IMR-90 (cell line): Measurements from ENCODE around the gene MPV17L. TPM values are rescaled to one million over a fixed set of nuclear protein-coding genes. Genes with fewer than 3 reads are reported as not detected.
"Not testable (repeated sequence)": the region's sequence is repeated elsewhere in the genome, so short reads cannot be mapped to it uniquely, and the experiment has no call there.

Experiments used
- ATAC-seq: fragments of 200-7000 bp; cut with Tn5 transposase; 2 replicates; pipeline ENCODE4 v1.9.1; 2020; ENCODE audit warnings: low read depth, mild to moderate bottlenecking, moderate library complexity
- BruUV-seq: library from RNA; stranded (reverse); fragments of 400-500 nt; replicated peaks from 2 replicates; lab custom pipeline; 2021; lab: Mats Ljungman, UMichigan
- CTCF ChIA-PET: fragments of 300-600 bp; formaldehyde crosslinking; extraction: SDS; loops from one replicate; lab custom pipeline; 2021; ENCODE audit warnings: antibody characterized with exemption; lab: Yijun Ruan, JAX
- POLR2A ChIA-PET: fragments of 300-600 bp; sonication (Branson Sonifier 250); formaldehyde crosslinking; loops from one replicate; lab custom pipeline; 2022; ENCODE audit warnings: antibody characterized with exemption; ENCODE audit not compliant: unreplicated experiment; lab: Charles Lee
- DNase-seq: peaks from one replicate; pipeline ENCODE4 v3.0.0; 2013
- H2AFZ ChIP-seq: replicated peaks from 2 replicates; pipeline ENCODE3; 2013; ENCODE audit warnings: low read length, mild to moderate bottlenecking; ENCODE audit not compliant: poor library complexity
- H2AK5ac ChIP-seq: 2 replicates; pipeline ENCODE4 v1.6.1; 2013; ENCODE audit warnings: low read depth, low read length, inconsistent platforms
- H2AK9ac ChIP-seq: replicated peaks from 2 replicates; pipeline ENCODE3; 2013; ENCODE audit warnings: mild to moderate bottlenecking, low read depth, low read length, moderate library complexity; ENCODE audit not compliant: poor library complexity
- H2BK120ac ChIP-seq: 2 replicates; pipeline ENCODE4 v1.6.1; 2013; ENCODE audit warnings: low read depth, low read length, inconsistent platforms
- H2BK15ac ChIP-seq: 3 replicates; pipeline ENCODE4 v1.6.1; 2013; ENCODE audit warnings: low read depth, low read length, inconsistent platforms
- H2BK20ac ChIP-seq: 2 replicates; pipeline ENCODE4 v1.6.1; 2013; ENCODE audit warnings: low read depth, mild to moderate bottlenecking, inconsistent platforms, low read length, moderate library complexity
- H2BK5ac ChIP-seq: 2 replicates; pipeline ENCODE4 v1.6.1; 2013; ENCODE audit warnings: mild to moderate bottlenecking, low read depth, low read length, inconsistent platforms; ENCODE audit not compliant: poor library complexity, severe bottlenecking
- H3K14ac ChIP-seq: replicated peaks from 2 replicates; pipeline ENCODE4 v1.6.1; 2013; ENCODE audit warnings: low read depth, low read length, inconsistent platforms
- H3K18ac ChIP-seq: 2 replicates; pipeline ENCODE4 v1.6.1; 2013; ENCODE audit warnings: low read depth, low read length, control low read depth
- H3K23ac ChIP-seq: 2 replicates; pipeline ENCODE4 v1.6.1; 2013; ENCODE audit warnings: low read depth, low read length, inconsistent platforms
- H3K27ac ChIP-seq: 2 replicates; pipeline ENCODE4 v1.5.1; 2013; ENCODE audit warnings: mild to moderate bottlenecking, control low read depth, low read length; ENCODE audit not compliant: insufficient read depth
- H3K27me3 ChIP-seq: 2 replicates; pipeline ENCODE4 v1.6.1; 2013; ENCODE audit warnings: low read length; ENCODE audit not compliant: control insufficient read depth, insufficient read depth
- H3K36me3 ChIP-seq: 2 replicates; pipeline ENCODE4 v1.6.1; 2013; ENCODE audit warnings: low read length, mixed read lengths; ENCODE audit not compliant: control insufficient read depth, insufficient read depth
- H3K4ac ChIP-seq: 2 replicates; pipeline ENCODE4 v1.6.1; 2013; ENCODE audit warnings: low read depth, low read length, inconsistent platforms
- H3K4me1 ChIP-seq: 2 replicates; pipeline ENCODE4 v1.6.1; 2013; ENCODE audit warnings: low read length, mixed read lengths; ENCODE audit not compliant: control insufficient read depth, insufficient read depth
- H3K4me2 ChIP-seq: 2 replicates; pipeline ENCODE4 v1.6.1; 2013; ENCODE audit warnings: low read depth, mild to moderate bottlenecking, control low read depth, low read length, moderate library complexity
- H3K4me3 ChIP-seq: 2 replicates; pipeline ENCODE4 v1.5.1; 2013; ENCODE audit warnings: low read depth, mild to moderate bottlenecking, control low read depth, low read length, moderate library complexity; ENCODE audit not compliant: insufficient read depth
- H3K56ac ChIP-seq: 2 replicates; pipeline ENCODE4 v1.6.1; 2013; ENCODE audit warnings: low read length, inconsistent platforms; ENCODE audit not compliant: insufficient read depth; ENCODE audit errors: extremely low read depth
- H3K79me1 ChIP-seq, 2 experiments: 2 replicates each; pipeline ENCODE4 v1.6.1; 2013; ENCODE audit warnings: low read length in 2 of 2, inconsistent platforms in 1 of 2, low read depth in 1 of 2
- H3K9ac ChIP-seq: 2 replicates; pipeline ENCODE4 v1.6.1; 2013; ENCODE audit warnings: low read depth, low read length, control low read depth
- H3K9me1 ChIP-seq: 2 replicates; pipeline ENCODE4 v1.6.1; 2013; ENCODE audit warnings: low read length, inconsistent platforms; ENCODE audit not compliant: insufficient read depth
- H3K9me3 ChIP-seq: 2 replicates; pipeline ENCODE4 v1.6.1; 2013; ENCODE audit warnings: low read length; ENCODE audit not compliant: control insufficient read depth, insufficient read depth
- H4K20me1 ChIP-seq: 2 replicates; pipeline ENCODE4 v1.6.1; 2013; ENCODE audit warnings: low read length, inconsistent platforms; ENCODE audit not compliant: insufficient read depth
- H4K5ac ChIP-seq: 2 replicates; pipeline ENCODE4 v1.6.1; 2013; ENCODE audit warnings: mild to moderate bottlenecking, low read depth, low read length, control low read depth
- H4K8ac ChIP-seq, 2 experiments: 2 replicates each; pipeline ENCODE4 v1.6.1; 2013; ENCODE audit warnings: low read depth in 2 of 2, low read length in 2 of 2, control low read depth in 1 of 2, inconsistent platforms in 1 of 2
- H4K91ac ChIP-seq: 2 replicates; pipeline ENCODE4 v1.6.1; 2013; ENCODE audit warnings: low read depth, low read length, inconsistent platforms; ENCODE audit not compliant: insufficient read depth
- FOS ChIP-seq: fragments of 150-350 bp; IDR thresholded peaks from 2 replicates; pipeline ENCODE4 v1.6.1; 2016; ENCODE audit warnings: low read depth, low read length
- MAFK ChIP-seq: IDR thresholded peaks from 2 replicates; pipeline ENCODE4 v1.6.1; 2012; ENCODE audit warnings: low read depth, low read length, improper control_type of control experiment
- WGBS, 2 experiments: methylation state at CpG; one replicate each; pipeline versions ENCODE4 v1.1.5 to v1.1.7; 2013; ENCODE audit warnings: missing lambda C conversion rate in 2 of 2; ENCODE audit not compliant: insufficient read length in 1 of 2; ENCODE audit errors: extremely low coverage in 2 of 2; 5-methylcytosine and 5-hydroxymethylcytosine counted together
- dilution Hi-C: fragments of 300-500 bp; cut with HindIII; formaldehyde crosslinking; loops from one replicate; pipeline ENCODE4 v1.14.3; 2018; ENCODE audit warnings: low sequenced_read_pairs; ENCODE audit not compliant: unreplicated experiment
- in situ Hi-C: fragments of 300-500 bp; cut with MboI; formaldehyde crosslinking; loops from 3 replicates; pipeline ENCODE4 v1.14.3; 2019; ENCODE audit warnings: low sequenced_read_pairs, inconsistent platforms, mixed read lengths
- intact Hi-C: fragments of 100-400 bp; cut with micrococcal nuclease; formaldehyde crosslinking; loops from 2 replicates; pipeline ENCODE4 v1.10.0; 2022
- polyA plus RNA-seq, 3 experiments: library from polyadenylated mRNA; depleted of rRNA; stranded (reverse); fragments of >200 nt; gene quantifications; 2 replicates each; pipeline ENCODE4 v1.2.3, GENCODE V29; 2012; ENCODE audit warnings: low replicate concordance in 1 of 3
- total RNA-seq: library from RNA; depleted of rRNA; stranded (reverse); fragments of >200 nt; gene quantifications from 2 replicates; pipeline ENCODE4 v1.2.3, GENCODE V29; 2012

MPV17L gene
- total and polyA plus RNA-seq, 2 of the 4 experiments (the other 2 are of a cell fraction) = 0.03 TPM; not detected in 1

DNA sequence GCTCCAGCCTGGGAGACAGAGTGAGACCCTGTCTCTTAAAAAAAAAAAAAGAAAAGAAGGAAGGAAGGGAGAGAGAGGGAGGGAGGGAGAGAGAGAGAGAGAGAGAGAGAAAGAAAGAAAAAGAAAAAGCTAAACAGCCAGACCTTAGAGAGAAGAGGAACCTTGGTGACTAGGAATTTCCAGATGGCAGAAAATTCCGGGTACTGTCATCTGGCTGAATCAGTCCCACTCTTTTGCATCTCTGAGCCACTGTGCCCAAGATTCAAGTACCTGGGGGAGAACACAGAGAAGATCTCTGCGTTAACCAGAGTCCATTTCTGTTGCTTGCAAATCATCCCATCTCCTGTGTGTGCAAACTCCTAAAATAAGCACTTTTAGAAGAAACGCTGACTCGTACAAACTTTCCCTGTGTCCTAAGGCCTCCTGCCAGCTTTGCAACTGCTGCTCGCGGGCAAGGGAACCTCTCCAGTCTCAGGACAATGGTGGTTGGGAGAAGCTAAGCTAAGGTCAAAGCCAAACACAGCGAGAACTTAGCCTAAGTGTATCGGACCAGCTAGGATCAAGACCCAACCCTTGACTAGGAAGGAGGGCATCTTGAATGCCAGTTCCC is 56.8 kb downstream of the MPV17L start:
- Histone ChIP-seq H3K36me3 (peaks cover 4% of the 10 kb centered on the region; the same call in 1 of the 2 replicates), H2AK9ac (no peak overlapping the region), H4K91ac (no peak overlapping the region), H2BK120ac (no peak overlapping the region), H3K27me3 (no peaks in the 10 kb centered on the region), H3K4ac (no peak overlapping the region), H3K14ac (no peak overlapping the region), H3K9ac (no peak overlapping the region), H4K20me1 (peaks cover 24% of the 10 kb centered on the region), H3K23ac (peak overlapping the region; percentile 24; the same call in 1 of the 2 replicates), H3K18ac (no peak overlapping the region), H4K5ac (no peak overlapping the region), H3K9me1 (peaks cover 6% of the 10 kb centered on the region), H4K8ac (no peak overlapping the region; a peak in 1 of 4 replicates), H2AFZ (no peak overlapping the region), H3K4me1 (no peaks in the 10 kb centered on the region), H2BK5ac (no peak overlapping the region), H2AK5ac (0 out of 2 replicates have a peak overlapping the region, but pooled peaks have one; percentile 35), H3K56ac (no peak overlapping the region), H3K79me1 (peaks cover 25 to 32% of the 10 kb centered on the region in 2 experiments; a peak in 3 of 4 replicates), H2BK20ac (no peak overlapping the region), H3K4me3 (no peak overlapping the region), H3K4me2 (no peak overlapping the region), H2BK15ac (no peak overlapping the region), H3K27ac (no peak overlapping the region), H3K9me3 (no peaks in the 10 kb centered on the region)
- 100% methylated on average over 2 of the region's 8 CpGs; no CpG with 5 or more reads in 1 of the 2 experiments for WGBS, 2 experiments
- dilution Hi-C loops (no loop called here), in situ Hi-C loops (no loop called here), intact Hi-C loops (no loop called here)
- TF ChIP-seq MAFK (peak; percentile 83), FOS (no peak)
- CTCF ChIA-PET = interaction anchor here (0.6 kb wide), 1 partner anchor 172 kb away, joined by 3 read pairs; no protein-coding TSS in a partner anchor
- no peak for DNase-seq
- BruUV-seq = no TSS peak
- POLR2A ChIA-PET = no interaction called here
- no peak for ATAC-seq

DNA sequence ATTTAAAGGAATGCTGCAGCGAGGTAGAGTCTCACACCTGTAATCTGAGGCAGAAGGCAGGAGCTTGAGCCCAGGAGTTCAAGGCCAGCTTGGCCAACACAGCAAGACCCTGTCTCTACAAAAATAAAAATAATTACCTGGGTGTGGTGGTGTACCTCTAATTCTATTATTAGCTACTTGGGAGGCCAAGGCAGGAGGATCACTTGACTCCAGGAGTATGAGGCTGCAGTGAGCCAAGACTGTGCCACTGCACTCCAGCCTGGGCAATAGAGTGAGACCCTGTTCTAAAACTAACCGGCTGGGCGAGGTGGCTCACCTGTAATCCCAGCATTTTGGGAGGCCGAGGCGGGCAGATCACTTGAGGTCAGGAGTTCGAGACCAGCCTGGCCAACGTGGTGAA is 57.7 kb downstream of the MPV17L start:
- in situ Hi-C loops, H2BK120ac ChIP-seq, CTCF ChIA-PET, H3K56ac ChIP-seq, H2AFZ ChIP-seq, H2BK15ac ChIP-seq, H3K4ac ChIP-seq, H3K23ac ChIP-seq, H4K8ac ChIP-seq, H3K36me3 ChIP-seq, intact Hi-C loops, DNase-seq, H3K9ac ChIP-seq, H3K4me1 ChIP-seq, H3K4me3 ChIP-seq, H3K18ac ChIP-seq, H3K27ac ChIP-seq, H3K14ac ChIP-seq, H2AK9ac ChIP-seq, BruUV-seq, H4K5ac ChIP-seq, H3K27me3 ChIP-seq, H2BK5ac ChIP-seq, H3K9me1 ChIP-seq, H4K91ac ChIP-seq, POLR2A ChIA-PET, H2BK20ac ChIP-seq, dilution Hi-C loops, H3K4me2 ChIP-seq, H2AK5ac ChIP-seq, ATAC-seq, H3K9me3 ChIP-seq: not testable (repeated sequence)
- Histone ChIP-seq H4K20me1 (peaks cover 26% of the 10 kb centered on the region), H3K79me1 (peaks cover 27 to 29% of the 10 kb centered on the region in 2 experiments; a peak in 3 of 4 replicates)
- no CpG with 5 or more reads among the region's 7 CpGs for WGBS, 2 experiments
